HG03025 (cell line): Measurements from ENCODE around the gene LAPTM5.
"Not testable (repeated sequence)": the region's sequence is repeated elsewhere in the genome, so short reads cannot be mapped to it uniquely, and the experiment has no call there.

Experiments used
- ATAC-seq: cut with Tn5 transposase; IDR thresholded peaks from one replicate; pipeline ENCODE4 v1.9.1; 2021; ENCODE audit warnings: mild to moderate bottlenecking, moderate library complexity; ENCODE audit not compliant: unreplicated experiment, low FRiP score

Gene LAPTM5

GRCh38 chr1:30774550-30775432 lies 17.2 kb upstream of the LAPTM5 start:
- no peak for ATAC-seq

- ATAC-seq, result no peak
Measured at GRCh38 chr1:30773722-30774358, 16.3 kb upstream of the LAPTM5 start.

GRCh38 chr1:30771005-30771404 lies 13.4 kb upstream of the LAPTM5 start:
- ATAC-seq, result no peak

- no peak for ATAC-seq
Measured at GRCh38 chr1:30770150-30770549, 12.6 kb upstream of the LAPTM5 start.

GRCh38 chr1:30768830-30769718 lies 11.5 kb upstream of the LAPTM5 start:
- ATAC-seq, result no peak

- ATAC-seq, result no peak
Measured at GRCh38 chr1:30768159-30768829, 10.7 kb upstream of the LAPTM5 start.

GRCh38 chr1:30766948-30767347 lies 9.4 kb upstream of the LAPTM5 start:
- not testable (repeated sequence) for ATAC-seq

GRCh38 chr1:30765556-30766434 lies 8.2 kb upstream of the LAPTM5 start:
- ATAC-seq, result no peak

- ATAC-seq, result no peak
Measured at GRCh38 chr1:30764939-30765555, 7.5 kb upstream of the LAPTM5 start.

- ATAC-seq, result no peak
Measured at GRCh38 chr1:30764396-30764795, 6.8 kb upstream of the LAPTM5 start.

GRCh38 chr1:30763651-30764248 lies 6.2 kb upstream of the LAPTM5 start:
- no peak for ATAC-seq

- ATAC-seq, result no peak
Measured at GRCh38 chr1:30762930-30763650, 5.5 kb upstream of the LAPTM5 start.

- ATAC-seq, result no peak
Measured at GRCh38 chr1:30762152-30762929, 4.8 kb upstream of the LAPTM5 start.

- no peak for ATAC-seq
Measured at GRCh38 chr1:30761381-30762151, 4.0 kb upstream of the LAPTM5 start.

- no peak for ATAC-seq
Measured at GRCh38 chr1:30760596-30761324, 3.2 kb upstream of the LAPTM5 start.
